Measurements from ENCODE around the gene MIOX.

DNA sequence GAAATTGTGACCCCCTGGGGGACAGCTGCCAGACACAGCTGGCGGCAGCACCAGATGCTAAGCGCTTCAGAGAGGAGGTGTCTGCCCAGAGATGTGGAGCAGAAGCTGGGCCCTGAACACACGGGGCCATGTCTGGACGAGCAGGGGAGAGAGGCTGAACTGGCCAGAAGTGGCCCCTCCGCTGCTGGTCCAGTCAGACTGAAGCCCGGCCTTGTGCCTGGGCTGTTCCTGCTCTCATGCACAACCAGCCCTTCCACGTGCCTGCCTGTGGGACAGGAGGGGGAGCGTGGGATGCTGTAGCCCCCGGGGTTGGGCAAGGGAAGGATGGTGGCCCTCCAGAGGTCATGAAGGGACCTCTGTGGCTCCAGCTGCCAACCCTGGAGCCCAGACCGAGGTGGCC is 3.6 kb upstream of the MIOX start:
- TF ChIP-seq, protein P1, sequence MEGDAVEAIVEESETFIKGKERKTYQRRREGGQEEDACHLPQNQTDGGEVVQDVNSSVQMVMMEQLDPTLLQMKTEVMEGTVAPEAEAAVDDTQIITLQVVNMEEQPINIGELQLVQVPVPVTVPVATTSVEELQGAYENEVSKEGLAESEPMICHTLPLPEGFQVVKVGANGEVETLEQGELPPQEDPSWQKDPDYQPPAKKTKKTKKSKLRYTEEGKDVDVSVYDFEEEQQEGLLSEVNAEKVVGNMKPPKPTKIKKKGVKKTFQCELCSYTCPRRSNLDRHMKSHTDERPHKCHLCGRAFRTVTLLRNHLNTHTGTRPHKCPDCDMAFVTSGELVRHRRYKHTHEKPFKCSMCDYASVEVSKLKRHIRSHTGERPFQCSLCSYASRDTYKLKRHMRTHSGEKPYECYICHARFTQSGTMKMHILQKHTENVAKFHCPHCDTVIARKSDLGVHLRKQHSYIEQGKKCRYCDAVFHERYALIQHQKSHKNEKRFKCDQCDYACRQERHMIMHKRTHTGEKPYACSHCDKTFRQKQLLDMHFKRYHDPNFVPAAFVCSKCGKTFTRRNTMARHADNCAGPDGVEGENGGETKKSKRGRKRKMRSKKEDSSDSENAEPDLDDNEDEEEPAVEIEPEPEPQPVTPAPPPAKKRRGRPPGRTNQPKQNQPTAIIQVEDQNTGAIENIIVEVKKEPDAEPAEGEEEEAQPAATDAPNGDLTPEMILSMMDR (IDR thresholded peaks at IDR 0.05 in 8 of 11, conservative IDR thresholded peaks at IDR 0.05 in 3 of 11) = no peak
- no peak for TF ChIP-seq POLR2A (IDR thresholded peaks at IDR 0.05)
